Measurements from ENCODE around the gene DHODH.

The DHODH gene

GRCh38 chr16:72042157-72042660 is 33.7 kb downstream of the DHODH start:
- no peak overlapping the region for H3K4me3 ChIP-seq (ENCODE audit: low read length)
- TF ChIP-seq CTCF (IDR thresholded peaks at IDR 0.05; ENCODE audit: insufficient read depth, low read depth, low read length, missing control alignments): no peak
- no peak for DNase-seq (ENCODE audit: low read depth)

GRCh38 chr16:72043058-72043457 is 34.5 kb downstream of the DHODH start:
- no peak for TF ChIP-seq CTCF (IDR thresholded peaks at IDR 0.05; ENCODE audit: insufficient read depth, low read depth, low read length, missing control alignments)
- H3K4me3 ChIP-seq (ENCODE audit: low read length): no peak overlapping the region
- DNase-seq (ENCODE audit: low read depth): no peak

GRCh38 chr16:72043539-72043938 is 35.0 kb downstream of the DHODH start:
- no peak overlapping the region for H3K4me3 ChIP-seq (ENCODE audit: low read length)
- no peak for DNase-seq (ENCODE audit: low read depth)
- TF ChIP-seq CTCF (IDR thresholded peaks at IDR 0.05; ENCODE audit: insufficient read depth, low read depth, low read length, missing control alignments): no peak

GRCh38 chr16:72044296-72044695 is 35.8 kb downstream of the DHODH start:
- no peak overlapping the region for H3K4me3 ChIP-seq (ENCODE audit: low read length)
- DNase-seq (ENCODE audit: low read depth): no peak
- TF ChIP-seq CTCF (IDR thresholded peaks at IDR 0.05; ENCODE audit: insufficient read depth, low read depth, low read length, missing control alignments): no peak

- H3K4me3 ChIP-seq (ENCODE audit: low read length): no peak overlapping the region
- no peak for TF ChIP-seq CTCF (IDR thresholded peaks at IDR 0.05; ENCODE audit: insufficient read depth, low read depth, low read length, missing control alignments)
- no peak for DNase-seq (ENCODE audit: low read depth)
Measured at GRCh38 chr16:72044825-72045359, 36.3 kb downstream of the DHODH start.

GRCh38 chr16:72049110-72049509 is 40.6 kb downstream of the DHODH start:
- no peak overlapping the region for H3K4me3 ChIP-seq (ENCODE audit: low read length)
- TF ChIP-seq CTCF (IDR thresholded peaks at IDR 0.05; ENCODE audit: insufficient read depth, low read depth, low read length, missing control alignments): no peak
- no peak for DNase-seq (ENCODE audit: low read depth)

- no peak for TF ChIP-seq CTCF (IDR thresholded peaks at IDR 0.05; ENCODE audit: insufficient read depth, low read depth, low read length, missing control alignments)
- peak; percentile 62 for DNase-seq (ENCODE audit: low read depth)
- no peak overlapping the region for H3K4me3 ChIP-seq (ENCODE audit: low read length)
Measured at GRCh38 chr16:72050769-72051464, 42.4 kb downstream of the DHODH start.

Measured in epithelial cell of esophagus (primary cell).